Esophagus mucosa (tissue), 1 donor: ENCODE data around the gene SLC17A7. TPM values are rescaled to one million over a fixed set of nuclear protein-coding genes. Genes with fewer than 3 reads are reported as not detected.

ENCODE experiments used
- total RNA-seq: library from RNA; stranded (reverse); gene quantifications from one replicate; pipeline ENCODE4 v1.2.4, GENCODE V29; 2023
- donor health status: DM: yes; HTN: yes; CAD: no.

SLC17A7 gene
- total RNA-seq, 1 donor from 2014 or later: not detected

Other genes starting within 250 kb of the SLC17A7 start
- gene SLC6A16, start 116.3 kb downstream of the SLC17A7 start, total RNA-seq: 0.48 TPM
- gene CD37, start 106.1 kb downstream of the SLC17A7 start, total RNA-seq: 3.5 TPM
- gene TEAD2, start 79.1 kb downstream of the SLC17A7 start, total RNA-seq: 8.0 TPM
- gene DKKL1, start 77.7 kb downstream of the SLC17A7 start, total RNA-seq: 0.24 TPM
- gene KASH5, start 53.3 kb downstream of the SLC17A7 start, total RNA-seq: not detected
- gene PTH2, start 18.1 kb downstream of the SLC17A7 start, total RNA-seq: not detected
- gene GFY, start 16.1 kb downstream of the SLC17A7 start, total RNA-seq: not detected
- gene PIH1D1, start 10.3 kb upstream of the SLC17A7 start, total RNA-seq: 53.6 TPM
- gene ALDH16A1, start 11.7 kb upstream of the SLC17A7 start, total RNA-seq: 27.2 TPM
- gene FLT3LG, start 32.7 kb upstream of the SLC17A7 start, total RNA-seq: 3.3 TPM
- 2,820 TPM for gene RPL13A, start 46.1 kb upstream of the SLC17A7 start, total RNA-seq
- gene RPS11, start 54.9 kb upstream of the SLC17A7 start, total RNA-seq: 1,446 TPM
- gene FCGRT, start 71.1 kb upstream of the SLC17A7 start, total RNA-seq: 30.4 TPM
- gene RCN3, start 86.5 kb upstream of the SLC17A7 start, total RNA-seq: 1.8 TPM
- 38.6 TPM for gene NOSIP, start 139.0 kb upstream of the SLC17A7 start, total RNA-seq
- 13.2 TPM for gene PRRG2, start 139.8 kb upstream of the SLC17A7 start, total RNA-seq
- 11.7 TPM for gene PRR12, start 149.7 kb upstream of the SLC17A7 start, total RNA-seq
- gene RRAS, start 198.6 kb upstream of the SLC17A7 start, total RNA-seq: 16.4 TPM
- gene SCAF1, start 200.7 kb upstream of the SLC17A7 start, total RNA-seq: 31.0 TPM
- gene IRF3, start 224.3 kb upstream of the SLC17A7 start, total RNA-seq: 38.6 TPM
- gene BCL2L12, start 224.4 kb upstream of the SLC17A7 start, total RNA-seq: 23.5 TPM
- 99.0 TPM for gene PRMT1, start 235.7 kb upstream of the SLC17A7 start, total RNA-seq
- gene ADM5, start 248.1 kb upstream of the SLC17A7 start, total RNA-seq: 0.92 TPM
- gene CPT1C, start 249.6 kb upstream of the SLC17A7 start, total RNA-seq: 1.1 TPM